GM18508 (cell line): Measurements from ENCODE around the gene TSC22D2.

Experiments used
- ATAC-seq: cut with Tn5 transposase; IDR thresholded peaks from one replicate; pipeline ENCODE4 v1.9.1; 2021; ENCODE audit warnings: moderate number of reproducible peaks; ENCODE audit not compliant: insufficient read depth, unreplicated experiment

Gene TSC22D2

DNA sequence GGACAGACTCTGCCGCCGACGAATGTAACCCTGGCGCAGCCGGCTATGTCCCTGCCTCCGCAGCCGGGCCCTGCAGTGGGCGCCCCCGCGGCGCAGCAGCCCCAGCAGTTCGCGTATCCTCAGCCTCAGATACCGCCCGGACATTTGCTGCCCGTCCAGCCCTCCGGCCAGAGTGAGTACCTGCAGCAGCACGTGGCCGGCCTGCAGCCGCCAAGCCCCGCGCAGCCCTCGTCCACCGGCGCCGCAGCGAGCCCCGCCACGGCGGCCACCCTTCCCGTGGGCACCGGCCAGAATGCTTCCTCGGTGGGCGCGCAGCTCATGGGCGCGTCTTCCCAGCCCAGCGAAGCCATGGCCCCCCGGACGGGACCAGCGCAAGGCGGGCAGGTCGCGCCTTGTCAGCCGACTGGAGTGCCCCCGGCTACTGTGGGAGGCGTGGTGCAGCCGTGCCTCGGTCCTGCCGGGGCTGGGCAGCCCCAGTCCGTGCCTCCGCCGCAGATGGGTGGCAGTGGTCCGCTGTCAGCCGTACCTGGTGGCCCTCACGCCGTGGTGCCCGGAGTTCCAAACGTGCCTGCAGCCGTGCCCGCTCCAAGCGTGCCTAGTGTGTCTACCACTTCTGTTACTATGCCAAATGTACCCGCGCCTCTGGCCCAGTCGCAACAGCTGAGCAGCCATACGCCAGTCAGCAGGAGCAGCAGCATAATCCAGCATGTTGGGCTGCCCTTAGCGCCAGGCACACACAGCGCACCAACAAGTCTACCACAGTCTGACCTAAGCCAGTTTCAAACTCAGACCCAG is 2.4 kb downstream of the TSC22D2 start:
- no peak for ATAC-seq

GRCh38 chr3:150411106-150411460 is 3.0 kb downstream of the TSC22D2 start:
- no peak for ATAC-seq

DNA sequence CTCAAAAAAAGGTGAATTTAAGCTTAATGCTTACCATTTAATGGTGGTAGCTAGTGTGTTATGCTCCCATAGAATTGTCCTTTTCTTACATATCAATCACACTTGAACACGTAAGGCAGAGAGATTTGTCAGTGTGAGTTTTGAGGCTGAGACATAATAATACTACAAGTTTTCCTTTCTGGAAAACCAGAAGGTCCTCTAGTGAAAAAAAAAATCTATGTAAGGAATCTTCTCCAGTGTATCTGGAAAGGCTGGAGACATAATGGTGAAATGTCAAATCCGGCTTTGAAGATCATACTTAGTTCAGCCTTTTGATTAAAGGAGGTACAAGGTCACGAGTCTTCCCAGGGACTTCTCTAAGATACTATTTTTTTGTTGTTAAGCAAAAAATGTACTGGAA is 3.4 kb downstream of the TSC22D2 start:
- ATAC-seq = no peak

GRCh38 chr3:150411976-150412375 is 3.9 kb downstream of the TSC22D2 start:
- no peak for ATAC-seq

- ATAC-seq = no peak
Measured at GRCh38 chr3:150412561-150413231, 4.6 kb downstream of the TSC22D2 start.

- ATAC-seq = no peak
Measured at GRCh38 chr3:150414258-150414657, 6.2 kb downstream of the TSC22D2 start.

DNA sequence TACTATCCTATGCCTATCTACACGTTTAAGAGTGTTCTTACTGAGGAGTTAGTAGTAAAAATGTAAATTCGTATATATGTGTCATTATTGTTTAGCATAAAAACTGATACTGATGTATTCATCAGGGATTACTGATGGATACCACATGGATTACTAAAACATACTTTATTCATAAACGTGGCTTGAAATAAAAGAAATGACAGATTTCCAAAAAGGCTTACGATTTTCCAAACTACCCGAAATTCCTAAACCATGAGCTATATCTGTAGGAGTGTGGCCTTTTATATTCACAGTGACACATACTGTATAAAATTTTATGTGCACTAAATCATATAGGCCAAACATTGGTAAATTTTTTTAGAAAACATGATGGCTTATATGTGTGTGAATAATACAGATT is 6.9 kb downstream of the TSC22D2 start:
- no peak for ATAC-seq

DNA sequence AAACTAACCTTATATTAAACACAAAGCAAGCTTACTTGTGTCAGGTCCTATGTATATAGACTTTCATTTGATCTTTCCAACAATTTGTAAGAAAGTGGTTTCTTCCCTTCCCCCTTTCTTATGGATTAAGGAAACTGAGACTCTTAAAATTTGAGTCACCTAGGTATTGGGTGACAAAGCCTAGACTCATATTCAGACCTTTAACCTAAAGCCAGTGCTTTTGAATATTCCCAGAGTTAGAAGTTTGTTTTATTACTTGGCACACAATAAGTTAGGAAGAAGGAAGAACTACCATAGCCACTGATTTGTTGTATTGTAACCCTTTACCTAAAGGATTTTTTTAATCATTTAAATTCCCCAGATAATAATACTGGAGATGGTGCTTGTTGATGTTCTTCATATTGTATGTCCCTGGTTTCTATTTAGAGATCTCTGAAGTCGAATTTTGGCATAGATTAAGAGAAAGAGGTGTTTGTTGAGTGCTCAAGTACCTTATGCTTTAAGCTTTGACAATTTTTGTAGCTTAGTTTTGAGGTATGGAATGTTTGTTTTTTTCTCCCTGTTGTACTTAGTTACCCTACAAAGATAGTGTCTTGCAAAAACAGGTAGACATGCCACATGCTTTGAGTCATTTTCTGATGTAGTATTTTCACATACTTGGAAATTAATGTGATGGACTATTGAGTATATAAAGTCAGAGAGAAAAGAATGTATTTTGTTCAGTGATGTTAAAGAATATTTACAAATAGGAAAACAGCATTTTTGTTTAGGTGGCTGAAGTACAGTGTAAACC is 11.2 kb downstream of the TSC22D2 start:
- no peak for ATAC-seq

DNA sequence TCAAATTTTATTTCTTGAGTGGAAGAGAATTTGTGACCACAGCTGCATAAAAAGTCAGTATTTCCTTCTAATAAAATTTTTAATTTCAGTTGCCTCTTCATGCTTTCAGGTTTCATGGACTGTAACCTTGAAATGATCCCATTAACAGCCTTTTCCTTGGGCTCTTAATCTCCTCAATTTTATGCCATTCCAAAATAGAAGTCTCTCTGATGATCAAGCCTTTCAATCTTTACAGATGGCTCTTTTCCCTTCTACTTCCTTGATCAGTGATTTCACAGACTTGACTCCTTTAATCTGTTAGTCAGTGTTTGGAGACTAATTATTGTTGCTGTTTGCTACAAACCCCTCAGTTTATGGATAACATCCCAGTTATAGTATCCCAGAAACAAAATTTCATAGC is 11.9 kb downstream of the TSC22D2 start:
- ATAC-seq = no peak

DNA sequence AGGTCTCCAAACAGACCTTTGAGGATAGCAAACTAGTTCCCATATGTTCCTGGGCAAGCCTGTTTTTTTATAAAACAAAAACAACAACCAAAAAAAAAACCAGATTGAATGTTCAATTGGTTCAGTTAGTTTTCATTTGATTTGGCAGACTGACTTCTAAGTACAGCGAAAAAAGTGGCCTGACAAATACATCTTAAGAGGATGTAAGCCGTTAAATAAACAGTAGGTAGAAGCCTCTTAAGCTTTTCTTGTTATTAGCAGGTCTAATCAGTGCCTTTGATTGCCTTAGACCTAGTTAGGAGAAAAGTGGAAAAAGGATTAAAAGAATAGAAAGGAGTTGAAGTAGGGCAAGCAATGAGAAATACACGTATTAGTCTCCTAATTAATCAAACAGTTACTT is 13.2 kb downstream of the TSC22D2 start:
- ATAC-seq = no peak

- no peak for ATAC-seq
Measured at GRCh38 chr3:150421799-150422548, 13.9 kb downstream of the TSC22D2 start.

- no peak for ATAC-seq
Measured at GRCh38 chr3:150422907-150423306, 14.8 kb downstream of the TSC22D2 start.

DNA sequence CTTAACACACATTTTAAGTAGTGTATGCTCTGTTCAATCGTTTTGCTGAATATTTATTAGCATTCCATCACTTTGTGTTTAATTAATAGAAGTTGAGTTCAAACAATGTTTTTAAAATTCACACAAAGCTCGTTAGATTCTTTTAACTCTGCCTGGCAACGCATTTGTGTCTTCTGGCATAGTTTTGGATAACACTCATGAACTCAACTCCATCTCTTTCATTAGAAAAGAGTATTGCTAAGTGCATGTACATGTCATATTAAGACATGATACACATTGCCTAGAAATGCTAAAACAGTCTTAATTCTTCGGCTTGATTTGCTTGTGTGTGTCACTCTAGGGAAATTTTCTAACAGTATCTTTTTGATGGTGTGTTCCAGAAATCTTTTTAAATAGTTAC is 15.7 kb downstream of the TSC22D2 start:
- ATAC-seq = no peak

DNA sequence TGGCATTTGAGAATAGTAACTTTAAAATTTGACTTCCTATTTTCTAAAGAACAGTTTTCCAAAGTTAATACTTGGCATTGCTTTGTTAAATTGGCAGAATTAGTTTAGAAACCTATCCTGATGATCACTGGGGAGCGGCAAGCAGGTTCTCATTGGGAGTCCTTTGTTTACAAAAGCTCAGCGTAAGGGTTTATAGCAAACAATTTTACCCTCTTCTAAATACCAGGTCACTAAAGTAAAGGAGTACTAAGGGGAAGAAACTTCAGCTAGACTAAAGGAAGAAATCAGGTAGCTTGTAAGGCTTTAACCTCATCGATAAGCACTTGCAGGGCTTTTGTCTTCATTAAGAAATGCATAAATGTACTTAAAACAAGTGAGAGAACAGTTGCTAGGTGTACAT is 18.2 kb downstream of the TSC22D2 start:
- ATAC-seq = no peak

- ATAC-seq = no peak
Measured at GRCh38 chr3:150428562-150428961, 20.5 kb downstream of the TSC22D2 start.

DNA sequence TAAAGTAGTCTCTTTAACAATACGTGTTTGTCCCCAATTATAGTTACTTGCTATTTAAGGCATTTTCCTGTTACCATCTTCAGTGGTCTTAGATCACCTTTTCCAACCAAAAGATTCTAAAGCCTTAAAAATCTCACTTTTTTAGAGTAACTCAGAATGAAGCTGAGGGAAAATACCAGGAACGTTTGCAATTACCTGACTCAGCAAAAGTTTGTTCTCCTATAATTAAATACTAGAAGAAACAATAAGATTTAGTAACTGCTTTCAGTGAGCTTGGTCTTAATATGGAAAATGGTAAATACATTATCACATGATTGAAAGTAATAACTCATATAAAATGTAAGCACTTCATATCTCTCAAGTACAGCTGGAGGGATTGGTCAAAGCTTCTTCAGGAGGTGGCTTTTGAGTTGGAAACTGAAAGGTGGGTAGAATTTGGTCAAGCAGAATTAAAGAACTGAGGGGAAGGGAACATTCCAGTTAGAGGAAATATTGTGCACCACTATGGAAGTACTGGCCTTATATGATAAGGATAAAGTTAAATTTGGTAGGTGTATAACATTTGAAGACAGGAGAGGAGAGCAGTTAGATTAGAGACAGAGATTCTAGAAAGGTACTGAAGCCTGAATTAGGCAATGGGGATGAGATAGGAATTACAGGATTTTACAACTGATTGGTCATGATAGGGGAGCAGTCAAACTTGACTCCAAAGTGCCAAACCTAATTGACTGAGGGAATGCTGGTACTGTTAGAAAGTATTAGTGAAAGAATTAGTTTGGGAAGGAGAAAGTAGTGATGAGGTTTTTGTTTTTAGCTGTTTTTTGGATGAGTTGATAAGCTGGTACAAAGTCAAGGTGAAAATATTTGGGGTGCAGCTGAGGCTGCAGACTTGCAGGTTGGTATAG is 21.9 kb downstream of the TSC22D2 start:
- no peak for ATAC-seq

DNA sequence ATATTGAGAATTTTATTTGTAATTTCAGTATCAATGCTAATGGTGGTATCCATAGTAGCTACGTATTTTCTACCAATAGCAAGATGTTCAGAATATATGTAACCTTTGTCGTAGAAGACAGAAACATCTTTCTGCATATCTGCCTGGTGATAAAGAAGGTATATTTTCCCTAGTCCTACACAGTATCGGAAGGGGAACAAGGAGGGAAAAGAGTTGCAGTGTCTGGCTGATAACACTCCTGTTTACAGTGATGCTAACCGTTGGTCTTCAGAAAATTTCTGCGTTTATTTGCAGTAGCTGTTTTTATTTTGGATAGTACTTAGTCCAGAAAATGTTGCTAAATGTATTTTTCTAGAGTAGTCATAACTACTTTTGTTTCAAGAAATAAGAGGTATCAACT is 25.2 kb downstream of the TSC22D2 start:
- ATAC-seq = no peak

- ATAC-seq = no peak
Measured at GRCh38 chr3:150434234-150434633, 26.1 kb downstream of the TSC22D2 start.

DNA sequence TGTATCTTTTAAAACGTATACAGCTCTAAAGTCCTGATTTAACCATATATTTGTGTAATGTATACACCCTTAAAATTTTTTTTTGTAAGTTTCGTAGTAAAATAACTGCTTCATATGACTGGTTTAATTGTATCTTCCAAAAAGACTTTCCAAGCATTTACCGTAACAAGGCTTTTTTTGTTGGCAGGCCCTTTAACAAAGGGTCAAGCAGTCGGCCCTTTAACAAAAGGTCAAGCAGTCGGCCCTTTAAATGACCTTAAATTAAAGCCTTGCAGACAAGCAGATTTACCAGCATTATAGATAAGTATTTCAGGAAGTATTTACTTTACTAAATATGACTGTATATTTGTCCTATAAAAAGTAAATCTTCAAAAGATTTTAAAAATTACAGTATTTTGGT is 28.1 kb downstream of the TSC22D2 start:
- no peak for ATAC-seq

- no peak for ATAC-seq
Measured at GRCh38 chr3:150439657-150440056, 31.6 kb downstream of the TSC22D2 start.
